T1000 (cell line): Measurements from ENCODE around the gene EDIL3.
A peak's percentile ranks its signal among the peaks of the same experiment; 100 is the strongest.

ENCODE experiments used
- DNase-seq: peaks from one replicate; lab custom pipeline; 2025; ENCODE audit warnings: mixed read lengths; lab: John Stamatoyannopoulos, UW

Gene EDIL3

DNA sequence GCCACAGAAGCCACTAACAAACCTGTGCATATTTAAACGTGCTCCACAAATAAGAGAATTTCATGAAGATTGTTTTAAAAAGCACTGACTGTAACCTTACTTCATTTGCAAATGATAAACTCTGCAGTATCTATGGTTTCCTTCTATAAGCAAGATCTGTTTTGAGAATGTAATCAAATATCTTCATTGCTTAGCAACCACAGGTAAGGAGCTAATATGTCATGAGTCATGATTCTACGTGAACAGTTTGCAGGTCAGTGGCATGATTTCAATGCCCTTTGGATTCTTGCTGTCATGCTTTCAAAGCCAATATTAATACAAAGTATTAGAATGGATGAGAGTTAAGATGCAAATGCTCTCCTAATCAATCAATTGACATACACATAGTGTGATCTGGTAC, 325.0 kb downstream of the EDIL3 start:
- no peak for DNase-seq

DNA sequence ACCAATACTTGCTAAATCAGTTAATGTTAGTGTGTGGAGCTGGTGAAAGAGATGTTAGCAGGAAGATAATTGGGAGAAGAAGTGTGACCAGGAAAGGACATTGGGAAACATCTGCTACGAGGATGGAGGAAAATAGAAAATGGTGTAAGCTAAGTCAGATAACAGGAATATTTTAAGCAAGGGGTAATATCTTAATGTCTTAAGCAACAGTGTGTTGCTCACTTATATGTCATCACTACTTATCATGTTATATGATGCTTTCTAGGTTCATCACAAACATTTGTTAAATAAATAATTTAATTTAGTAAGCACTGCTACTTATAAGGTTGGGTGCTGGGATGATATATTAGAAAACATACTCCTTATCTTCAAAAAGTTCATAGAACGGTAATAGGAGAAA, 326.1 kb downstream of the EDIL3 start:
- no peak for DNase-seq

DNA sequence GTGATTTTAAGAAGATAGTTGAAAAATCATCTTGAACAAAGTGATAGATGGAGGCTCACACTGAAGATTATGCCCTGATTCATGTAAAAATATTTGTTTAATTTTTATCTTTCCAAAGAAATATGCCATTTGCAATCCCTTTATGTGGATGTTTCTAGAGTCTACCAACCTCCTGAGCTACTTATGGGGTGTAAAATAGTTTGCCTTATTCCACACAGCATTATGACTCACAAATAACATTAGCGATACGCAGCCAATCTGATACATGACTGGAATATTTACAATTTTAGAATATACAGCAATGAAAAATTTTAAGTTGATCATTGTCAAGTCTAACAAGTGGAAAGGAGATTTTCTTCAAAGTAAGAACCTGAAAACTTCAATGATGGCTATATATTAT, 327.5 kb downstream of the EDIL3 start:
- DNase-seq = no peak

DNA sequence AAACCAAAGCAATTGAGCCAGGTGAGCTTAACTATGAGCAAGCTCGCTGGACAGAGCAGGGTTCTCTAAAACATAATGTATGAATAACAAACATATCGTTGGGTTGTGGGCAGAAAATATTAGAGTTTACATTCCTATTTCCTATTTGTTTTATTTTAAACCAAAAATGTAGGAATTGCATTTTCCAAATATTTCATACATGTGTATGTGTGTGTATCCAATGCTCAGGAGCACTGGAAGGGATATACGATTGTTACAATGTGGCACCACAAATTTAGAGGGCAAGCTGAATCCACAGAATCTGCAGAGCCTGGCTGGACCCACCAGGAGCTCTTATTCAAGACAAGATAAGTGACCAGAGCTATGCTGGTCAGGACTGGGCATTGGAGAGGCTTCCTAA, 338.7 kb downstream of the EDIL3 start:
- DNase-seq = no peak

DNA sequence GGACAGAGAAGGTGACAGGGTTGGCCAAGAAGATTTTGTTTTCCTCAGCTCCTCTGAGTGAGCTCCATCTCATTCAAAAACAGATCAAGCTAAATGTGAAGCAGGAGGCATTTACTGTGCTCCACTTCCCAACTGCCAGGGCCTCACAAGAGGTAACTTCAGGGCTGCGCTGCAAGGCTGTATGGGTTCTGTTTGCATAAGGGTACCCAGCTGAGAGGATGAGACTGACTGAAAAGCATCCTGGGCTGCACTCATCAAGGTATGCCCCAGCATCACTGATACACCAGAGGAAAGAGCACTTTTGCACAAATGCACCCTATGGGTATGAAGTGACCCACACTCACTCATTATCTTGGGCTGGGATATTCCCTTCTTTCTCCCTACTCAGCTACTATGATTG, 347.8 kb downstream of the EDIL3 start:
- DNase-seq = no peak

DNA sequence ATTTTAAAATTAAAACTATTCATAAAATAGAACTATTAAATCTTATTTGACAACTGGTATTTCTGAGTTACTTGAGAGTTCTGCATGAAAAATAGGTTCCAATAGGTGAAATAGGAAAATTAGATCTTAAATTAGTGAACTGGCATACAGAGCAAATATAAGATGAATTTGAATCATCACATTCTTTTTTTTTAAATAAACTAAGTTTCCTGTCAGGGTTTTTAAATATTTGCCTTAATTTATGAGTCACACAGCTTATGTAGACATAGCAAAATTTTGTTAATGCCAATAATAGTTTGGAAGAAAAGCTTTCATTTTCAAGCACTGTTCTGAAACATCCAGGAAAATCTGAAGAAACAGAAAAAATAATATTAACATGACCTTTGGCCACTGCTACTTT, 352.4 kb downstream of the EDIL3 start:
- DNase-seq = no peak

DNA sequence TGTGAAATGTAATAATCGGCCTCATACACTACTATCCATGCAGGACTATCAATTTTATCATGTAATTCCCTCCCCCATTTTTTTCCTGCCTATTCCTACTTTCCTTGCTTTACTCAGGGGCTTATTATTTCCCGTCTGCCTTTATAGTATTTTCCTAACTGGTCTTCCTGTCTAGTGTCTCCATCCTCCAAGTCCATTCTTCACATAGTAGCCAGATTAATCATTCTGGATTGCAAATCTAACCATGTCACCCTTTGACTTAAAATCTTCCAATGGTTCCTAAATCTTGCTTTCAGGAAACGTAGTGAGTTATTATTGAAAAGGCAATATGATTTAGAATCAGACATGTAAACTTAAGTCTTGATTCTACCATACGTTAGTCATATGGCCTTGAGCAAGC, 356.6 kb downstream of the EDIL3 start:
- no peak for DNase-seq

DNA sequence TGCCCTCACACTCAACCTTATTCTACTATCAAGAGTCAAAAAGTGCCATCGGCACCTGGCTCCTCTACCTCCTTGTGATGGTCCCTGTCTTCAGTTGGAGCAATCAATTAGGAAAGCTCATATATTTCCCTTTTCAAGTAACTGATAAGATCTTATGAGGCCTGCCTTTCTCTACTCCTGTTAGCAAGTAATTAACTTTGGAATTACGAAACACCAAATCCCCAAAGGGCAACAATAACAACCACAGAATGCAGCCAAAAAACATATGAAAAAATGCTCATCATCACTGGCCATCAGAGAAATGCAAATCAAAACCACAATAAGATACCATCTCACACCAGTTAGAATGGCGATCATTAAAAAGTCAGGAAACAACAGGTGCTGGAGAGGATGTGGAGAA, 366.2 kb downstream of the EDIL3 start:
- peak; percentile 1 for DNase-seq

DNA sequence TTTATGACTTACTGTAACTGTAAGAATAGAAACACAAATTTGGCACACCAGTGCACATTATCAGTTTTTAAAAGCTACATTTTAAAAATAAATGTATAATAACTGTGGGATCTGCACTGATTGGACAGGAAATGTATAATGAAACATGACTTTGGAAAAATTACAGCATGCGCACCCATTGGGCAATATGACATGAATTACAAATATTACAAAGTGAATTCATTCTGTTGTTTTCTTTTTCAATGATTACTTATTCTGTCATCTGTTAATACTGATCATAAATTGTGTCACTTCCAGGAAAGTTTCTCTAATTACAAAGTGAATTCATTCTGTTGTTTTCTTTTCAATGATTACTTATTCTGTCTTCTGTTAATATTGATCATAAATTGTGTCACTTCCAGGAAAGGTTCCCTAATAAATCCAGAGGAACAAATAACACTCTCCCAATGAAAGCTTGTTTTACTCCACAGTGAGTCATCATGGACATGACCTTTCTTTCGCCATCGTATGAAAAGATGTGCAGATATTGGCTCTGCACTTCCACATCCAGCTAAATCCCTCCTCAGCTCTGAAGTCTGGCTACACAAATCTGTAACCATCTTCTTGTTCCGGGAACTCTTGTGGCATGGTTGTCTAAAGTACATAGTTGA, 367.0 kb downstream of the EDIL3 start:
- DNase-seq = no peak

DNA sequence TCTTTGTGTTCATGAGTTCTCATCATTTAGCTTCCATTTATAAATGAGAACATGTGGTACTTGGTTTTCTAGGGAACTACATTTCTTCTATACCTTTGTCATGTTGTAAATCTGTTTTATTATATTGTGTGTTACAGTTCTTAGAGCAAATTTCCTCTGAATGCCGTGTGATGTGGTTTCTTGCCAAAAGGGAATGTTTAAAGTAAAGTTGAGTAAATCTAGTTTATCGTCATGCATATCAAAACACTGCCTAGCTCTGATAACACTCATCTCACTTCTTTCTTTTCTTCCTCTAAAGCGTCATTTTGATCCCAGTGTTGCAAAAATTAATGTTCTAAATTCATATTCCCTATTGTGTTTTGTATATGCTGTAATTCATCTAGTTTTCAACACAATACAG, 368.6 kb downstream of the EDIL3 start:
- DNase-seq = no peak

DNA sequence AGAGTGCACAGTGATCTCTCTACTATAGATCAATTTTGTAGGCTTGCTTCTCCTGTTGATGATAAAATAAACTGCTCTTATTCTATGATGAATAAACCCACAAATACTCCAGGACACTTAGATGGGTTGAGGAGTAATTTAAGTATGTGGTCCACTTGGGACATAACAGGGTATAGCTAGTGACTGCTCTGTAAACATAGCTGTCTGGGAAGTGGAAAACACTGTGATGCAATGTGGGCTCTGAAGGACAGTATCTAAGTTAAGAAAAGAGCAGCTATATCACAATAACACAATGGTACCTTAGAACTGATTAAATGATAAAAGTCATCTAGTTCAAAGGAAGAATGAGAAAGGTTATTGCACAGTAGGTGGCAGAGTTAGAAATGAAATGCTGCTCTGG, 369.7 kb downstream of the EDIL3 start:
- DNase-seq = no peak

DNA sequence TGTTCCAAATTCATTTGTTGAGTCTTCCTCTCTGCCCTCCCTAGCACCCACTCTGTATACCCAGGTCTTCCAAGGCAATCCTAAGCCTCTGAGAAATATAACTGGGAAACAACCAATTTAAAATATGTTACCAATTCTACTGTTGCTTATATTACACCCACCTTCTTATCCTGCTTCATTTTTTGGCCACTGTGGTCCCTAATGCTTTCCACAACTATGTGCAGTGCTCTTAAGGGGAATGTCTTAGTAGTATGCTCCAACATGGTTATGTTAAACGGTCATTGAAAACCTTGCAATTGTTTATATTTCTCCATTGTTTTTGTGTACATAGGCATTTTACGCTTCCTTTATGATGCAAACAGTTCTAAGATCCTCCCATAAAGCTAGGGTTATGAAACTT, 390.9 kb downstream of the EDIL3 start:
- DNase-seq = no peak

DNA sequence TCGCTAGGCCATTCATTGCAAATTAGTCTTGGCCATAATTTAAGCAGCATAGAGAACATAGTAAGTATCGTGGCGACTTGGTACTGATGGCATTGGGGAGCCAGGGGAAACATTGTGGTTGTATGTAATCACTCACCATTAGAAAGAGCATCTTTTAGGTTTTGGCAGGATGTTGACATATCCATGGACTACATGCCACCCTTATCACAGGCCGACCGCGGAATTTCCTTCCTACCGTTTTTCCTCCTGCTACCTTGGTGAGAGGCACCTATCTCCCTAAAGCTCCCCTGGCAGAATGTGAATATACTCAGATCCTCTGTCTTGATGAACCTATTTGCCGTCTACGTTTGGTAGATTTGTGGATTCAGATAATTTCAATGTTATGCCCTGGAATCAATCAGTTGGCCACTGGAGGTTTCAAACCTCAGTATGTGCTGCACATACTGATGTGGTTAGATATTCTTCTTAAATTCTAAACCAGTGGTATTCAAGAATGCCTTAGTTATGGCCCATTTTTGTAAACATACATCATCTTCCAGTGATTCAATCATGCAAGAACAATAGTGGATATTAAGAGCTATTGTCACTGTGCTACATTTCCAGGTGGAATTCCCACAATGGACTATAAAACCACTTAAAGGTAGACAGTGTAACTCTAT, 393.0 kb downstream of the EDIL3 start:
- DNase-seq = no peak

DNA sequence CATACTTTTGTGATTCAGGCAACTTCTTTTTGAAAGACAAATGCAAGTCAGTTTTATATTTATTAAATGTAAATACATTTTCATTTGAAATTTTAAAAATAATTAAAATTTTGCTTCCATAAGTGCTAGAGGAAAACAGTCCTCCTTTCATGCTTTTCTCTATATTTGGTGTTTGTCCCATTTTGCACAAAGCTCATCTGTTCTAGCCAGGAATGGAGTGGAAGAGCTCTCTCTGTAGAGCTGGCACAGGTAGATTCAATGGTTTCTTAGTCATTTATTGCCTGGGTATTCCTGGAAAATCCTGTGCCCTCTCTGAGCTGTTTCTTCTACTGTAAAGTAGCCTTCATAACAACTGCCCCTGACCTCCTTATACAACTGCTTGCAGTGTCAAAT, 396.4 kb downstream of the EDIL3 start:
- no peak for DNase-seq

DNA sequence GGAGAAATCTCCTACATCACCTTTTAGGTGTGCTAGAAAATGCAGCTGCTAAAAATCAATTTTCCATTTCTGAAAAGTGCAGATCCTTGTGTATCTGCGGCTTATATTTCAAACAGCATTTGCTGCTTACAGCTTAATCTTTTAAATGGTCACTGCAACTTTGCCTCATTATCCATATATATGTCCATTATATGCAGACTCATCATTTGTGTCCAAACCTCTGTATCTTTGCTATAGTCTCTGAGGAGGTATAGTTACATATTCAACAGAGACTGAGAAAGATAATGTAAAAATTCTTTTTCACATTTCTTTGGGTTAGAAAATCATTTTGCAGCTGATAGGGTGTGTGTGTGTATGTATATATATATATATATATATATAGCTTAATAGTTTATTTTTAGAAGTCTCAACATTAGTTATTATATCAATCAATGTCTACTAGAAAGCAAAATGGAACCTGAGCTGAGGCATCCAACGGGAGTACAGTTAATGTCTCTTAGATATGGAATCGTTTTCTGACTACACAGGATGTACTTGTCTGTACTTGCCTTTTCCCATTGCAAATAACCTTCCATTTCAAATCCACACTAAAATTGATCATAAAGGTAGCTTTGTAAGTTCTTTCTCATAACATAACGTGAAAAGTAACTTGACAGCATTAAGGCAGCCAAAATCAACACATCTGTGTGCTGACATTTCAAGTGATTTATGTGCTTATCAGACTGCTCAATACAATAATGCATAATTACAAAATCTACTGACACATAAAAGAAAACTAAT, 397.0 kb downstream of the EDIL3 start:
- no peak for DNase-seq

DNA sequence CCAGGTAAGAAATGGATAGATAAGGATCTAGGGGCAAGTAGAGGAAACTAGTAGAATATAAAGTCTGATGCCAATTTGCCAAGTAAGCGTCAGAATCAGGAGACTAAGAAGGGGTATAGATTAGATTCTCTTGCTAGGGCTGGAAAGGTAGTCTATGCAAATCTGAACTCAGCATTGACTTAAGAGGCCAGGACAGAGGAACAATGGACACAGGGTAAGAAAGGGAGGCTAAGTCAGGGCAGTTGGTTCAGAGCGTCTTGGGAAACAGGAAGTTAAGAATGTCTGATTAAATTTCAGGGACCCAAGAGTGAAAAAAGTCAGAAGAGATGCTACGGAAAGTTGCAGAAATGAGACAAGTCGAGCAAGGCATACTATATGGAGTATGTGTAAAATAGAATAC, 400.8 kb downstream of the EDIL3 start:
- no peak for DNase-seq

DNA sequence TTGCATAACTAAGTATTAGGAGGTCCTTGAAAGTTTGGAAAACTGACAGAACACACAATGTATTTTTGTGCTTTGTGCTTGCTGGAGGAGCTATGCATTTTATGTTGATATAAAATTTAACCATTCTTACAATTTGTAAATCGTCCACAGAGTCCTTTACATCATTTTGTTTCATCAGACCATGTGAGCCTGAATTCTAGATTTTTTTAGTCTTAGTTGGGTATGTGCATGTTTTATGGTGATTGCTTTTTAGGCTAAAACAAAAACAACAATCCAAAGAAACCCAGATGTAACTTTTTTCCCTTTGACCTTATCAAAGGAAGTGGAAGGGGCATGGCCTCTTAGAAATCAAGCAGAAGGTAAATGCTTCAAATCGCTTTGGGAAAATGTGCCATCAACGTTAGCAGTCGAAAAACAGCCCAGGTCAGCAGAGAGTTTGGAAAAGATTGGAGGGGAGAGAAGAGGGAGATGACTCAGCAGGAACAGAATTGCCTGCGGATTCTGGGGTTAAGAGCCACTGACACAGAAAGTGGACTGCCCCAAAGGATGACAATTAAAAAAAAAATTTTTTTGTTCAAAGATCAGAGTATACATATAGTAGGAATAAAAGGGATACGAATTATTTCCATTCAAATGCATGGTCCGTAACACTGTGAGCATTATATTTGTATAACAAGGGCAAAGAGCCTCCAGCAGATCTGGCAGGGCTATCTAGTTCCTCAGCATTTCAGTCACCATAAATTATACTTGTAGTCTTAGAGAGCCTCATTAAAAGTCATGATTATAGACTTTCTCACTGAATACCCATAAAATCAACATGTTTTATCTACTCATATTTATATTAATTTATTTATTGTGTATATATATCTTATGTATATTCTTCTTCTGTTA, 410.5 kb downstream of the EDIL3 start:
- no peak for DNase-seq

DNA sequence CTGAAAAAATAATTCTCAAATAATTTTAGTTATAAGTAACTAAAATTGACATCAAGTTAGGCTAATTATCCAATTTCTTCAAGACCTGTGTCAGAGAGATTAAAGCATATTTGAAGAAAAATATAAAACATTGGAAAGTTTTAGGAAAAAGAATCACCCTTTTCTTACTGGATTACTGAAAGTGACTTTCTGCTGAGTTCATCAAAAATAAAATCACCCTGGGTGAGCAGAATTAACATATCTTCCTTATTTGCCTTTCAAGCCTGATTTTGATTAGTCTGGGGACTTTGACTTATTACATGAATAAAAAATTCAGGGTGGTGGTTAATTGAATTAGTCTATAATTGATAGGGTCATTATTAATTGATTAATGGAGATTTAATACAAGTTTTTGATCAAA, 411.8 kb downstream of the EDIL3 start:
- no peak for DNase-seq

DNA sequence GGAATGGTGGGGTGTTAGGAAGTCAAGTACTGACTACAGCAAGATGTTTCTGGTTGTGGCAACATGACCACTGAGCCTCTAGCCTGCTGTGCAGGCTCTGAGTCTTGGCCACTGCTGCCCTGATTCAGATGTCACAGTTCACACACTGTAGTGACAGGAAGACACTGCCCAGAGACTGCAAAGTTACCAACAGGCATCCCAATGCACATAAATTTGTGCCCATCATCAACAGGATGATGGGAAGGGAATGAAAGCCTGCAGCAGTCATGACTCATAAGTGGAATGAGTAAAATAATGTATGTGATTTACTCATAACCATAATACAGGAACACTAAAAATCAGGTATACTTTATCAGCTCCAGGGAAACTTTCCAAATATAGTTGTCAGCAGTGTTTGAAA, 412.4 kb downstream of the EDIL3 start:
- no peak for DNase-seq

DNA sequence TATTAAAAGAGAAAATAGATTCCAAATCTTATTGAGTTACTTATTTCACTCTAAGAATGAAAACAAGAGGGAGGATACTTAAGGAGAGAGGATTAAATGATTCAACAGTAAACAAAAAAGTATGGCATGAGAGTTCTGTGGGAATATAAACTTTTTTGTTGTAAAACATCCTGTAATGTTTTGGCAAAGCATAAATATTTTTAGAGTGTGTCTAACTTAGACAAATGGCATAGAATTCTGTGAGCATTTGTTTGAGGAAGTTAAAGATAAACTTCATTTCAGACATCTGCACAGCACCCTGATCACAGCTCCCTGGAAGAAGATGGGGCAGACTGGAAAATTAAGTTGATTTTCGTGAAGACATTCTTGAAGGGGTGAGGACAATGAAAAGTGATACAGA, 417.3 kb downstream of the EDIL3 start:
- DNase-seq = no peak

DNA sequence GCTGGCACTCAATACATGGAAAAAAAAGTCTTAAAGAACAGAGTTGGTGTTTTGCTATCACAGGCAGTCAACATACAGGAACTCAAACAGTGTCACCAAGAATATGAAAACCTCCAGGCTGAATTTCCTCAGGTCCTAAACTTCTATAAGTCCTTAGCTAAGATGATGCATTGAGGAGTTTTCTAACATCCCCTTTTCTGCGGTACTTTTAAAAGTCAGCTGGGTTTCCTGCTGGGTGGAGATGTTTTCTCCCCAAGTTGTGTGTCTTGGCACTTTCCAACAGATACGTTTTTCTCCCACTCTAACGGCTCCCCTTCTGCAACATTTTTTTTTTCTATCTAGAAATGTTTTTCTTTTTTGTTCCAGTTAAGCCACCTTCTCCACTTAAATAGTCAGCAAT, 419.2 kb downstream of the EDIL3 start:
- no peak for DNase-seq

DNA sequence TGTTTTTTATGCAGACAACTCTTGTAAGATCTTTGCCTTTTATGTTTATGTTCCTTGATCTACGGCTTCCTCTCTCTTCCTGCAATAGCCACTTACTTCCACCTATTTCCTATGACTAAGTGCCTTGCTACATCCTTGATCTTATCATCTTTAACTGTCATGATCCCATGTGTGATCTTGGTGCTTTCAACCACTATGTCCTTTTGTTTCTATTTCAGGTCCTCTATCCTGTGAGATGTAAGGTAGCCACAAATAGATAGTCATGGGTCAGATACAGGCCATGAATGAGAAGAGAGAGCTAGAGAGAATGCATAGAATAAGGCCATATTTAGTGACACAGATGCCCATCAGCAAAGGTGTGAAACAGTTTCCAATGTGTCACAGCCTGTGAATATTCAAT, 420.4 kb downstream of the EDIL3 start:
- DNase-seq = no peak
